ENCODE measurements around the gene C2orf78.

GRCh38 chr2:73838889-73839534 lies 55.0 kb downstream of the C2orf78 start:
- no peak for TF ChIP-seq CTCF (conservative IDR thresholded peaks at IDR 0.05; ENCODE audit: low read length)
- no peak for TF ChIP-seq EZH2phosphoT487 (IDR thresholded peaks at IDR 0.05; ENCODE audit: borderline replicate concordance, low read depth, low read length)
